ENCODE measurements around the gene UST. TPM values are rescaled to one million over a fixed set of nuclear protein-coding genes. Genes with fewer than 3 reads are reported as not detected.

Gene UST
- total and polyA plus RNA-seq, 2 of the 8 experiments (the other 6 are each of a cell fraction or from before 2014, with no cell fraction given) = 13.5 to 34.5 TPM

DNA sequence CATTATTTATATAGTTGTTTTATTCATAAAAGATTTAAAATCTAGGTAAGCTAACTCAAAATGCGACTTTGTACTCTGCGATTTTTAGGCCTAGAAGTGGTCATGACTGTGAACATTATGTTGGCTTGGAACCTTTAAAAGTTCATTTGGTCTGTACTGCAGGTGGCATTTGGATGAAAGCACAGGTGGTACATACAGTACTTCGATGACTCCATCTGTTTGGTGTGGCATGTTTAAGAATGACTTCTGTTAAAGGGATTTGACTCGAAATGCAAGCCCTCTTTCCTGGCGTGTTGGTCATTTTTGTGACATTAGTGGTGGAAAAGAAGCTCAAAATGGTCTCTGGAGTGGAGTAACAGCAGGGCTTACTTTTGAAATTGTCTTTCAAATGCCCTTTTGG, 118.1 kb downstream of the UST start (continued):
- no peak for TF ChIP-seq KDM1A (IDR thresholded peaks at IDR 0.05; ENCODE audit: borderline replicate concordance, low read length)
- TF ChIP-seq EP300 (IDR thresholded peaks at IDR 0.05; ENCODE audit: borderline replicate concordance in 1 of 2, low read depth in 2 of 2, low read length in 2 of 2) = no peak

Measured in H1 (cell line).